Prostate gland (tissue), 2 donors: Measurements from ENCODE around the gene ULK4. TPM values are rescaled to one million over a fixed set of nuclear protein-coding genes. Genes with fewer than 3 reads are reported as not detected.
"Not testable (repeated sequence)": the region's sequence is repeated elsewhere in the genome, so short reads cannot be mapped to it uniquely, and the experiment has no call there.

Experiments
- DNase-seq: peaks from one replicate; pipeline ENCODE4 v3.0.0-alpha.2; 2019; ENCODE audit warnings: low spot score
- H3K27ac ChIP-seq, 2 donors: fragments of 200-600 bp; sonication (generic); 2 replicates each; pipeline ENCODE4 v1.5.1; 2017 to 2019
- H3K27me3 ChIP-seq: fragments of 200-600 bp; sonication (generic); replicated peaks from 2 replicates; pipeline ENCODE4 v1.5.1; 2019; ENCODE audit not compliant: insufficient read depth
- H3K36me3 ChIP-seq, 2 donors: fragments of 200-600 bp; sonication (generic); 1 replicate in 1 of 2; 2 replicates in 1 of 2; pipeline versions ENCODE4 v1.5.1 to v1.8.1; 2017 to 2019
- H3K4me1 ChIP-seq: fragments of 200-600 bp; sonication (generic); replicated peaks from 2 replicates; pipeline ENCODE4 v1.5.1; 2019
- H3K4me3 ChIP-seq, 2 donors: fragments of 200-600 bp; sonication (generic); 2 replicates each; pipeline ENCODE4 v1.5.1; 2017 to 2019
- H3K9me3 ChIP-seq: fragments of 200-600 bp; sonication (generic); 2 replicates; pipeline ENCODE4 v1.5.1; 2017
- CTCF ChIP-seq, 4 experiments: fragments of 200-600 bp in 2 of 4; fragments of 450-650 bp in 2 of 4; sonication (generic) in 2 of 4; IDR thresholded peaks; 1 replicate in 3 of 4; 2 replicates in 1 of 4; pipeline ENCODE4 v1.5.1; 2016 to 2019; ENCODE audit warnings: antibody characterized with exemption in 4 of 4, mild to moderate bottlenecking in 2 of 4, moderate library complexity in 2 of 4
- POLR2A ChIP-seq: fragments of 450-650 bp; IDR thresholded peaks from one replicate; pipeline ENCODE4 v1.6.1; 2016; ENCODE audit warnings: antibody characterized with exemption, mild to moderate bottlenecking
- POLR2AphosphoS5 ChIP-seq: sonication (generic); formaldehyde crosslinking; IDR thresholded peaks from one replicate; pipeline ENCODE4 v1.6.1; 2017; ENCODE audit warnings: antibody characterized with exemption
- WGBS: methylation state at CpG from one replicate; pipeline ENCODE4 v1.1.5; 2018; 5-methylcytosine and 5-hydroxymethylcytosine counted together
- intact Hi-C: fragments of 100-400 bp; cut with DNase I; formaldehyde crosslinking; loops from one replicate; pipeline ENCODE4 v1.14.2; 2022
- total RNA-seq, 2 donors: library from RNA; depleted of rRNA; stranded (reverse); fragments of >200 nt; gene quantifications; one replicate each; pipeline ENCODE4 v1.1.0, GENCODE V29; 2016

ULK4 gene
- total RNA-seq, 2 donors from 2014 or later, result 23.1 to 33.7 TPM

- H3K4me1 ChIP-seq, result no peaks in the 10 kb centered on the region
Observed at GRCh38 chr3:41462103-41462691, 499.7 kb downstream of the ULK4 start.

DNA sequence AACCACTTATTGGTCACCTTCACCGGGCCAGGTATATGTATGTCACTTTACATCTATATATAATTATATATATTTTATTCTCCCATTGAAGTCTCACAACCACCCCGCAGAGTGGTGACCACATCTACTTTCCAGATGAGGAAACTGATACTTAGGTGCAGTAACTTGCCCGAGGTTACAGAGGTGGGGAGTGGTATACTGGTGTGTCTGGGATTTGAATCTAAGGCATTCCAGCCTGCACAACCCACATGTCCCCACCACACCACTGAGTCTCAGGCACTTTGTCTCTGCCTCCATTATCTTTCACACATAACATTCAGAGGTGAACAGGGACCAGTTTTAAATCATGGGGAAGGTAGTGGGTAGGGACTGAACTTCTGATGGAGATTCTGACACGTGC lies 501.2 kb downstream of the ULK4 start:
- intact Hi-C loops, result no loop called here
- TF ChIP-seq POLR2AphosphoS5 (no peak), POLR2A (no peak), CTCF (IDR thresholded peaks at IDR 0.05) (no peak)
- H3K36me3 ChIP-seq, result no peaks in the 10 kb centered on the region
- H3K27ac ChIP-seq, result no peak overlapping the region
- no peak overlapping the region for H3K4me3 ChIP-seq
- no peak for DNase-seq
- no peaks in the 10 kb centered on the region for H3K4me1 ChIP-seq
- H3K9me3 ChIP-seq, result no peaks in the 10 kb centered on the region
- WGBS, result 93% methylated on average over 4 of the region's 4 CpGs
- H3K27me3 ChIP-seq, result no peaks in the 10 kb centered on the region

More at GRCh38 chr3:41462103-41462691, 499.7 kb downstream of the ULK4 start:
- H3K9me3 ChIP-seq, result no peaks in the 10 kb centered on the region
- no peaks in the 10 kb centered on the region for H3K27me3 ChIP-seq
- TF ChIP-seq POLR2AphosphoS5 (peak; percentile 20), POLR2A (no peak)
- intact Hi-C loops, result no loop called here
- no peaks in the 10 kb centered on the region for H3K36me3 ChIP-seq
- 29% methylated on average over 2 of the region's 2 CpGs for WGBS
- DNase-seq, result no peak
- no peak overlapping the region for H3K27ac ChIP-seq
- no peak overlapping the region for H3K4me3 ChIP-seq

DNA sequence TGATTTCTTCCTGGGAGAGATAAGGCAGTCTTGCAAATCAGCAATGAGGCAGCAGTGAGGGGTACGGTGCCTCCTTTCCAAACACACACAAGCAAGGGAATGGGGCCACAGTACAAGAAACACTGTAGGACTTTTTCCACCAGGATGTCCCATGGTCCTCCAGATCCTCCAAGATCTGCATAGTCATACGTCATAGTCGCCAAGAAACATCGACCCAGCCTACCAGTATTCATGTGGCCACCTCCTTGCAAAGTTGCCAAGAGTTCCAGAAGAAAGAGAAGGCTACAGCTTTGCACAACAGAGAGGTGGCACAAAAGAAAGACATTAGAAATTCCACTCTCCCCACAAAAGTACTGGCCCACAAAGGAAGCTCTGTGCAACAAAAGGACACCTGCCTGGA lies 504.7 kb downstream of the ULK4 start:
- H3K27me3 ChIP-seq, result no peaks in the 10 kb centered on the region
- no peaks in the 10 kb centered on the region for H3K9me3 ChIP-seq
- H3K4me1 ChIP-seq, result no peaks in the 10 kb centered on the region
- no peak overlapping the region for H3K27ac ChIP-seq
- no peak overlapping the region for H3K4me3 ChIP-seq
- intact Hi-C loops, result no loop called here
- no peaks in the 10 kb centered on the region for H3K36me3 ChIP-seq
- no peak for DNase-seq
- TF ChIP-seq CTCF (IDR thresholded peaks at IDR 0.05), result no peak
- TF ChIP-seq POLR2AphosphoS5, result no peak
- no peak for TF ChIP-seq POLR2A
- WGBS, result 94% methylated on average over 4 of the region's 4 CpGs

GRCh38 chr3:41456162-41456561 lies 505.7 kb downstream of the ULK4 start:
- H3K9me3 ChIP-seq, result no peaks in the 10 kb centered on the region
- H3K36me3 ChIP-seq, result no peaks in the 10 kb centered on the region
- intact Hi-C loops, result no loop called here
- no peaks in the 10 kb centered on the region for H3K27me3 ChIP-seq
- no peak overlapping the region for H3K4me3 ChIP-seq
- TF ChIP-seq POLR2A, result no peak
- H3K4me1 ChIP-seq, result no peaks in the 10 kb centered on the region
- 100% methylated on average over 2 of the region's 2 CpGs for WGBS
- DNase-seq, result no peak
- no peak overlapping the region for H3K27ac ChIP-seq

- H3K27ac ChIP-seq, H3K9me3 ChIP-seq, DNase-seq, H3K36me3 ChIP-seq, H3K27me3 ChIP-seq, intact Hi-C loops, H3K4me3 ChIP-seq, H3K4me1 ChIP-seq: not testable (repeated sequence)
- WGBS, result 100% methylated on average over 1 of the region's 1 CpG
Observed at GRCh38 chr3:41453618-41454017, 508.3 kb downstream of the ULK4 start.

DNA sequence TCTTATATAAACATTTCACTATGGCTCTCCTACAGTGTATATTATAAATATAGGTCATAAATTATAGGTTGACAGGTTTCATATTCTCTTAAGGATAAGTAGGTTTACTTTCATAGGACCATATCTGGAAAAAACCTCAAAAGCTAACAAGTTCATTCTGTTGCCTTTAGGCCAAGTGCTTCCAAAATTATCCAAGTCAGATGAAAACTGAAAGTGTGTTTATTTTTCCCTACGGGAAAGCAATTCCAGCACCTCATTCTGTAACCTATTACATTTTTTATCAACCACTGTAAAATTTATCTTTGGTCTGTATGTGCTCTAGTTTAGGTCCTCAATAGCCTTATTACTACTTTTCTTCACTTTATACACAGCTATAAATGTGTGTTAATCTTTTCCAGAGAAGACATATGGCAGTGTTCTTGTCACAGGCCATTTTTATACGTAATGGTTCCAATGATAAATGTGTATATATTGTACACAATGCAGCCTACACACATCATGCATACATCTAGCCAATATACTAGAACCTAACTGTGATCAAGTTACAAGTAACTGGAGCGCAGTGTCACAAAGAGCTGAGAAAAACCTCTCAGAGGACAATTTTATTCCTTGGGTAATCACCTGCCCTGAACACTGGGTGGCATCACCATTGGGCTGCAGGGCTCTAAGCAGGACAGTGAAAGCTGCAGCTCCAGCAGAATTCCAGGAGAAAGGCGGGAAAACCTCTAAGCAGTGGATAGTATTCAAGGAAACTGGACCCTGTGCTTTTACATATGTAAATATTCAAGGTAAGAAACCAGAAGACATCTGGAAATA lies 511.3 kb downstream of the ULK4 start:
- DNase-seq, result no peak
- Histone ChIP-seq H3K9me3 (no peaks in the 10 kb centered on the region), H3K27ac (no peak overlapping the region), H3K27me3 (no peaks in the 10 kb centered on the region), H3K4me1 (no peaks in the 10 kb centered on the region), H3K4me3 (no peak overlapping the region), H3K36me3 (no peaks in the 10 kb centered on the region)
- intact Hi-C loops, result no loop called here
- 45% methylated on average over 4 of the region's 4 CpGs for WGBS
- TF ChIP-seq POLR2A, result no peak
- no peak for TF ChIP-seq POLR2AphosphoS5
- TF ChIP-seq CTCF (IDR thresholded peaks at IDR 0.05), result no peak
